Activated T-helper 17 cell treated with anti-CD3 and anti-CD28 coated beads, Interleukin-2, amount 50 U/mL, for 72 hours (primary cell): ENCODE measurements around the gene DYNC1I1. TPM values are rescaled to one million over a fixed set of nuclear protein-coding genes. Genes with fewer than 3 reads are reported as not detected.

Source experiments
- ATAC-seq: fragments of 150-1000 bp; cut with Tn5 transposase; replicated peaks from 2 replicates; pipeline ENCODE4 v1.10.0; 2021; ENCODE audit warnings: mild to moderate bottlenecking, moderate library complexity
- H3K27ac Mint-ChIP-seq: one replicate; pipeline ENCODE4 v1.8.0; 2022; ENCODE audit warnings: mixed read lengths
- H3K27me3 Mint-ChIP-seq: one replicate; pipeline ENCODE4 v1.8.0; 2022; ENCODE audit warnings: mixed read lengths
- H3K36me3 Mint-ChIP-seq: one replicate; pipeline ENCODE4 v1.8.0; 2022; ENCODE audit warnings: low read depth, mild to moderate bottlenecking, mixed read lengths
- H3K4me1 Mint-ChIP-seq: one replicate; pipeline ENCODE4 v1.8.0; 2022; ENCODE audit warnings: mixed read lengths
- H3K4me3 Mint-ChIP-seq: one replicate; pipeline ENCODE4 v1.8.0; 2022; ENCODE audit warnings: mild to moderate bottlenecking, mixed read lengths
- H3K9me3 Mint-ChIP-seq: one replicate; pipeline ENCODE4 v1.8.0; 2022; ENCODE audit warnings: mixed read lengths
- total RNA-seq, 2 donors: library from RNA; stranded (reverse); gene quantifications; one replicate each; pipeline ENCODE4 v1.2.3, GENCODE V29; 2022

The DYNC1I1 gene
- total RNA-seq, 2 donors from 2014 or later, result not detected

- H3K4me3 Mint-ChIP-seq, result no peak overlapping the region
- no peaks in the 10 kb centered on the region for H3K36me3 Mint-ChIP-seq
- peaks cover 7% of the 10 kb centered on the region for H3K27me3 Mint-ChIP-seq
- ATAC-seq, result no peak
- H3K9me3 Mint-ChIP-seq, result peaks cover 5% of the 10 kb centered on the region
- no peaks in the 10 kb centered on the region for H3K4me1 Mint-ChIP-seq
- H3K27ac Mint-ChIP-seq, result no peak overlapping the region
These were observed 88.7 kb downstream of the DYNC1I1 start for GRCh38 chr7:95861041-95861440.

- Mint-ChIP-seq H3K9me3 (peaks cover 5% of the 10 kb centered on the region), H3K27ac (no peak overlapping the region), H3K27me3 (peaks cover 7% of the 10 kb centered on the region), H3K4me3 (no peak overlapping the region), H3K4me1 (no peaks in the 10 kb centered on the region), H3K36me3 (no peaks in the 10 kb centered on the region)
- ATAC-seq, result no peak
These were observed 91.3 kb downstream of the DYNC1I1 start for GRCh38 chr7:95863623-95864022.

GRCh38 chr7:95865716-95866371, 93.5 kb downstream of the DYNC1I1 start:
- H3K9me3 Mint-ChIP-seq, result no peaks in the 10 kb centered on the region
- H3K27ac Mint-ChIP-seq, result no peak overlapping the region
- ATAC-seq, result no peak
- peaks cover 3% of the 10 kb centered on the region for H3K27me3 Mint-ChIP-seq
- no peaks in the 10 kb centered on the region for H3K36me3 Mint-ChIP-seq
- H3K4me1 Mint-ChIP-seq, result no peaks in the 10 kb centered on the region
- H3K4me3 Mint-ChIP-seq, result no peak overlapping the region

- no peak overlapping the region for H3K4me3 Mint-ChIP-seq
- no peaks in the 10 kb centered on the region for H3K27me3 Mint-ChIP-seq
- H3K36me3 Mint-ChIP-seq, result no peaks in the 10 kb centered on the region
- no peaks in the 10 kb centered on the region for H3K4me1 Mint-ChIP-seq
- ATAC-seq, result peak; percentile 35
- no peaks in the 10 kb centered on the region for H3K9me3 Mint-ChIP-seq
- H3K27ac Mint-ChIP-seq, result no peak overlapping the region
These were observed 95.0 kb downstream of the DYNC1I1 start for GRCh38 chr7:95867309-95867708.

- ATAC-seq, result no peak
- Mint-ChIP-seq H3K27me3 (peaks cover 10% of the 10 kb centered on the region), H3K27ac (no peak overlapping the region), H3K4me3 (no peak overlapping the region), H3K4me1 (no peaks in the 10 kb centered on the region), H3K36me3 (no peaks in the 10 kb centered on the region), H3K9me3 (no peaks in the 10 kb centered on the region)
These were observed 98.9 kb downstream of the DYNC1I1 start for GRCh38 chr7:95871075-95871848.

- H3K9me3 Mint-ChIP-seq, result no peaks in the 10 kb centered on the region
- no peak overlapping the region for H3K27ac Mint-ChIP-seq
- peaks cover 14% of the 10 kb centered on the region for H3K27me3 Mint-ChIP-seq
- ATAC-seq, result no peak
- no peak overlapping the region for H3K4me3 Mint-ChIP-seq
- no peaks in the 10 kb centered on the region for H3K4me1 Mint-ChIP-seq
- H3K36me3 Mint-ChIP-seq, result no peaks in the 10 kb centered on the region
These were observed 99.5 kb downstream of the DYNC1I1 start for GRCh38 chr7:95871896-95872295.

- no peak overlapping the region for H3K27ac Mint-ChIP-seq
- no peaks in the 10 kb centered on the region for H3K4me1 Mint-ChIP-seq
- H3K9me3 Mint-ChIP-seq, result peaks cover 4% of the 10 kb centered on the region
- peaks cover 14% of the 10 kb centered on the region for H3K27me3 Mint-ChIP-seq
- H3K4me3 Mint-ChIP-seq, result no peak overlapping the region
- no peak for ATAC-seq
- H3K36me3 Mint-ChIP-seq, result no peaks in the 10 kb centered on the region
These were observed 101.8 kb downstream of the DYNC1I1 start for GRCh38 chr7:95874129-95874528.

- Mint-ChIP-seq H3K9me3 (peaks cover 4% of the 10 kb centered on the region), H3K27ac (no peak overlapping the region), H3K36me3 (no peaks in the 10 kb centered on the region), H3K4me1 (no peaks in the 10 kb centered on the region), H3K27me3 (peaks cover 14% of the 10 kb centered on the region), H3K4me3 (no peak overlapping the region)
- no peak for ATAC-seq
These were observed 102.3 kb downstream of the DYNC1I1 start for GRCh38 chr7:95874541-95875265.

GRCh38 chr7:95875519-95875918, 103.2 kb downstream of the DYNC1I1 start:
- Mint-ChIP-seq H3K4me3 (no peak overlapping the region), H3K36me3 (no peaks in the 10 kb centered on the region), H3K27ac (no peak overlapping the region), H3K9me3 (peaks cover 4% of the 10 kb centered on the region), H3K4me1 (no peaks in the 10 kb centered on the region), H3K27me3 (peaks cover 14% of the 10 kb centered on the region)
- no peak for ATAC-seq

- Mint-ChIP-seq H3K4me3 (no peak overlapping the region), H3K36me3 (no peaks in the 10 kb centered on the region), H3K4me1 (no peaks in the 10 kb centered on the region), H3K27me3 (peaks cover 21% of the 10 kb centered on the region), H3K27ac (no peak overlapping the region), H3K9me3 (peaks cover 4% of the 10 kb centered on the region)
- ATAC-seq, result no peak
These were observed 106.3 kb downstream of the DYNC1I1 start for GRCh38 chr7:95878677-95879076.

GRCh38 chr7:95881597-95881996, 109.2 kb downstream of the DYNC1I1 start:
- no peak for ATAC-seq
- H3K36me3 Mint-ChIP-seq, result no peaks in the 10 kb centered on the region

GRCh38 chr7:95883217-95883616, 110.9 kb downstream of the DYNC1I1 start:
- H3K36me3 Mint-ChIP-seq, result no peaks in the 10 kb centered on the region
- ATAC-seq, result no peak
- H3K9me3 Mint-ChIP-seq, result peaks cover 3% of the 10 kb centered on the region
- no peak overlapping the region for H3K4me3 Mint-ChIP-seq
- no peak overlapping the region for H3K27ac Mint-ChIP-seq
- H3K4me1 Mint-ChIP-seq, result no peaks in the 10 kb centered on the region
- H3K27me3 Mint-ChIP-seq, result peaks cover 15% of the 10 kb centered on the region

More at GRCh38 chr7:95881597-95881996, 109.2 kb downstream of the DYNC1I1 start:
- no peaks in the 10 kb centered on the region for H3K4me1 Mint-ChIP-seq
- H3K4me3 Mint-ChIP-seq, result no peak overlapping the region
- peaks cover 16% of the 10 kb centered on the region for H3K27me3 Mint-ChIP-seq
- no peak overlapping the region for H3K27ac Mint-ChIP-seq
- peaks cover 4% of the 10 kb centered on the region for H3K9me3 Mint-ChIP-seq

GRCh38 chr7:95886501-95887090, 114.2 kb downstream of the DYNC1I1 start:
- ATAC-seq, result no peak
- Mint-ChIP-seq H3K27ac (no peak overlapping the region), H3K4me3 (no peak overlapping the region), H3K27me3 (peaks cover 11% of the 10 kb centered on the region), H3K4me1 (no peaks in the 10 kb centered on the region), H3K36me3 (no peaks in the 10 kb centered on the region), H3K9me3 (no peaks in the 10 kb centered on the region)

GRCh38 chr7:95893484-95893883, 121.1 kb downstream of the DYNC1I1 start:
- Mint-ChIP-seq H3K9me3 (no peaks in the 10 kb centered on the region), H3K4me3 (no peak overlapping the region), H3K36me3 (no peaks in the 10 kb centered on the region), H3K4me1 (no peaks in the 10 kb centered on the region), H3K27ac (no peak overlapping the region), H3K27me3 (peaks cover 12% of the 10 kb centered on the region)
- ATAC-seq, result no peak
